Measurements from ENCODE around the gene SLX4. TPM values are rescaled to one million over a fixed set of nuclear protein-coding genes. Genes with fewer than 3 reads are reported as not detected.

Gene SLX4
- total RNA-seq, 1 experiment from 2014 or later = 15.5 TPM

- DNase-seq (ENCODE audit: low read depth, low spot score) (no peak), ATAC-seq (no peak)
- H3K36me3 ChIP-seq (ENCODE audit: control insufficient read depth, insufficient read depth, low read length) = no peaks in the 10 kb centered on the region
- peaks cover 24% of the 10 kb centered on the region for H3K4me1 ChIP-seq (ENCODE audit: control insufficient read depth, insufficient read depth, low read length)
- no peaks in the 10 kb centered on the region for H3K9me3 ChIP-seq (ENCODE audit: control insufficient read depth, insufficient read depth, low read depth, low read length)
- H3K4me3 ChIP-seq (ENCODE audit: low read depth in 2 of 2, low read length in 2 of 2) = no peak overlapping the region
- ChIA-PET CTCF (interaction anchor here (0.6 kb wide), 1 partner anchor 461 kb away, joined by 3 read pairs; no protein-coding TSS in a partner anchor), POLR2A (no interaction called here)
- in situ Hi-C loops (cut with HindIII; ENCODE audit: low pct_unique_long_range_greater_than_20kb, low sequenced_read_pairs) (no loop called here), intact Hi-C loops (cut with micrococcal nuclease; ENCODE audit: unreplicated experiment) (no loop called here)
- BruUV-seq (replicated peaks) = no TSS peak
- H3K27me3 ChIP-seq (ENCODE audit: control insufficient read depth, insufficient read depth, low read length) = no peaks in the 10 kb centered on the region
- peak overlapping the region; percentile 62 for H3K27ac ChIP-seq (ENCODE audit: low read length)
- TF ChIP-seq TCF7L2 (IDR thresholded peaks at IDR 0.05; ENCODE audit: low read depth, low read length) (no peak), SIN3A (IDR thresholded peaks at IDR 0.05; ENCODE audit: borderline replicate concordance, insufficient read depth, low read depth, low read length) (no peak), POLR2AphosphoS5 (IDR thresholded peaks at IDR 0.05; ENCODE audit: low read depth, low read length) (no peak), CTCF (IDR thresholded peaks at IDR 0.05) (no peak)
- TF ChIP-seq, protein P1, sequence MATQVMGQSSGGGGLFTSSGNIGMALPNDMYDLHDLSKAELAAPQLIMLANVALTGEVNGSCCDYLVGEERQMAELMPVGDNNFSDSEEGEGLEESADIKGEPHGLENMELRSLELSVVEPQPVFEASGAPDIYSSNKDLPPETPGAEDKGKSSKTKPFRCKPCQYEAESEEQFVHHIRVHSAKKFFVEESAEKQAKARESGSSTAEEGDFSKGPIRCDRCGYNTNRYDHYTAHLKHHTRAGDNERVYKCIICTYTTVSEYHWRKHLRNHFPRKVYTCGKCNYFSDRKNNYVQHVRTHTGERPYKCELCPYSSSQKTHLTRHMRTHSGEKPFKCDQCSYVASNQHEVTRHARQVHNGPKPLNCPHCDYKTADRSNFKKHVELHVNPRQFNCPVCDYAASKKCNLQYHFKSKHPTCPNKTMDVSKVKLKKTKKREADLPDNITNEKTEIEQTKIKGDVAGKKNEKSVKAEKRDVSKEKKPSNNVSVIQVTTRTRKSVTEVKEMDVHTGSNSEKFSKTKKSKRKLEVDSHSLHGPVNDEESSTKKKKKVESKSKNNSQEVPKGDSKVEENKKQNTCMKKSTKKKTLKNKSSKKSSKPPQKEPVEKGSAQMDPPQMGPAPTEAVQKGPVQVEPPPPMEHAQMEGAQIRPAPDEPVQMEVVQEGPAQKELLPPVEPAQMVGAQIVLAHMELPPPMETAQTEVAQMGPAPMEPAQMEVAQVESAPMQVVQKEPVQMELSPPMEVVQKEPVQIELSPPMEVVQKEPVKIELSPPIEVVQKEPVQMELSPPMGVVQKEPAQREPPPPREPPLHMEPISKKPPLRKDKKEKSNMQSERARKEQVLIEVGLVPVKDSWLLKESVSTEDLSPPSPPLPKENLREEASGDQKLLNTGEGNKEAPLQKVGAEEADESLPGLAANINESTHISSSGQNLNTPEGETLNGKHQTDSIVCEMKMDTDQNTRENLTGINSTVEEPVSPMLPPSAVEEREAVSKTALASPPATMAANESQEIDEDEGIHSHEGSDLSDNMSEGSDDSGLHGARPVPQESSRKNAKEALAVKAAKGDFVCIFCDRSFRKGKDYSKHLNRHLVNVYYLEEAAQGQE (IDR thresholded peaks at IDR 0.05; ENCODE audit: insufficient read depth in 1 of 2, low read depth in 2 of 2, low read length in 1 of 2) = no peak
These were observed 33.7 kb upstream of the SLX4 start for GRCh38 chr16:3645108-3645503.

- intact Hi-C loops (cut with micrococcal nuclease; ENCODE audit: unreplicated experiment) (no loop called here), in situ Hi-C loops (cut with HindIII; ENCODE audit: low pct_unique_long_range_greater_than_20kb, low sequenced_read_pairs) (no loop called here)
- Histone ChIP-seq H3K4me3 (ENCODE audit: low read depth in 2 of 2, low read length in 2 of 2) (no peak overlapping the region), H3K36me3 (ENCODE audit: control insufficient read depth, insufficient read depth, low read length) (no peaks in the 10 kb centered on the region), H3K27me3 (ENCODE audit: control insufficient read depth, insufficient read depth, low read length) (no peaks in the 10 kb centered on the region), H3K4me1 (ENCODE audit: control insufficient read depth, insufficient read depth, low read length) (peaks cover 24% of the 10 kb centered on the region), H3K9me3 (ENCODE audit: control insufficient read depth, insufficient read depth, low read depth, low read length) (no peaks in the 10 kb centered on the region), H3K27ac (ENCODE audit: low read length) (no peak overlapping the region)
- no peak for ATAC-seq
- ChIA-PET CTCF (interaction anchor here (0.5 kb wide), 1 partner anchor 1199 kb away, joined by 3 read pairs; no protein-coding TSS in a partner anchor), POLR2A (no interaction called here)
- no TSS peak for BruUV-seq (replicated peaks)
- TF ChIP-seq TCF7L2 (IDR thresholded peaks at IDR 0.05; ENCODE audit: low read depth, low read length) = no peak
- TF ChIP-seq, protein P1 (IDR thresholded peaks at IDR 0.05; ENCODE audit: insufficient read depth in 1 of 2, low read depth in 2 of 2, low read length in 1 of 2) = no peak
- DNase-seq (ENCODE audit: low read depth, low spot score) = no peak
These were observed 31.8 kb upstream of the SLX4 start for GRCh38 chr16:3643095-3643730.
